ENCODE measurements around the gene DSE. TPM values are rescaled to one million over a fixed set of nuclear protein-coding genes. Genes with fewer than 3 reads are reported as not detected.

The DSE gene
- total RNA-seq, 1 experiment from 2014 or later = 5.4 TPM

- ChIA-PET POLR2A (no interaction called here), CTCF (no interaction called here)
- in situ Hi-C loops (cut with HindIII; ENCODE audit: low pct_unique_long_range_greater_than_20kb, low sequenced_read_pairs) = no loop called here
- Histone ChIP-seq H3K36me3 (ENCODE audit: control insufficient read depth, insufficient read depth, low read length) (no peaks in the 10 kb centered on the region), H3K9me3 (ENCODE audit: control insufficient read depth, insufficient read depth, low read depth, low read length) (no peaks in the 10 kb centered on the region), H3K4me1 (ENCODE audit: control insufficient read depth, insufficient read depth, low read length) (no peaks in the 10 kb centered on the region), H3K27me3 (ENCODE audit: control insufficient read depth, insufficient read depth, low read length) (no peaks in the 10 kb centered on the region), H3K27ac (ENCODE audit: low read length) (no peak overlapping the region), H3K4me3 (ENCODE audit: low read depth in 2 of 2, low read length in 2 of 2) (no peak overlapping the region)
- intact Hi-C loops (cut with micrococcal nuclease; ENCODE audit: unreplicated experiment) = no loop called here
- TF ChIP-seq SIN3A (IDR thresholded peaks at IDR 0.05; ENCODE audit: borderline replicate concordance, insufficient read depth, low read depth, low read length) (no peak), POLR2AphosphoS5 (IDR thresholded peaks at IDR 0.05; ENCODE audit: low read depth, low read length) (no peak), REST (IDR thresholded peaks at IDR 0.05; ENCODE audit: insufficient read depth in 1 of 2, low read depth in 2 of 2, low read length in 1 of 2) (no peak), CTCF (IDR thresholded peaks at IDR 0.05) (no peak), TCF7L2 (IDR thresholded peaks at IDR 0.05; ENCODE audit: low read depth, low read length) (no peak)
- no peak for ATAC-seq
- no TSS peak for BruUV-seq (replicated peaks)
- DNase-seq (ENCODE audit: low read depth, low spot score) = no peak
These were observed 76.3 kb downstream of the DSE start for GRCh38 chr6:116447052-116447451.

- Histone ChIP-seq H3K27ac (ENCODE audit: low read length) (no peak overlapping the region), H3K4me1 (ENCODE audit: control insufficient read depth, insufficient read depth, low read length) (no peaks in the 10 kb centered on the region), H3K36me3 (ENCODE audit: control insufficient read depth, insufficient read depth, low read length) (no peaks in the 10 kb centered on the region), H3K27me3 (ENCODE audit: control insufficient read depth, insufficient read depth, low read length) (0 out of 2 replicates have a peak, but pooled peaks cover 2% of the 10 kb centered on the region), H3K4me3 (ENCODE audit: low read depth in 2 of 2, low read length in 2 of 2) (no peak overlapping the region), H3K9me3 (ENCODE audit: control insufficient read depth, insufficient read depth, low read depth, low read length) (no peaks in the 10 kb centered on the region)
- no peak for TF ChIP-seq POLR2AphosphoS5 (IDR thresholded peaks at IDR 0.05; ENCODE audit: low read depth, low read length)
- BruUV-seq (replicated peaks) = no TSS peak
- DNase-seq (ENCODE audit: low read depth, low spot score) = no peak
- ChIA-PET POLR2A (no interaction called here), CTCF (no interaction called here)
- intact Hi-C loops (cut with micrococcal nuclease; ENCODE audit: unreplicated experiment) (no loop called here), in situ Hi-C loops (cut with HindIII; ENCODE audit: low pct_unique_long_range_greater_than_20kb, low sequenced_read_pairs) (no loop called here)
- no peak for ATAC-seq
These were observed 76.8 kb downstream of the DSE start for GRCh38 chr6:116447496-116448011.

- H3K4me3 ChIP-seq (ENCODE audit: low read depth in 2 of 2, low read length in 2 of 2) = no peak overlapping the region
- no TSS peak for BruUV-seq (replicated peaks)
- H3K36me3 ChIP-seq (ENCODE audit: control insufficient read depth, insufficient read depth, low read length) = no peaks in the 10 kb centered on the region
- ChIA-PET POLR2A (no interaction called here), CTCF (no interaction called here)
- no peak overlapping the region for H3K27ac ChIP-seq (ENCODE audit: low read length)
- TF ChIP-seq REST (IDR thresholded peaks at IDR 0.05; ENCODE audit: insufficient read depth in 1 of 2, low read depth in 2 of 2, low read length in 1 of 2) (no peak), SIN3A (IDR thresholded peaks at IDR 0.05; ENCODE audit: borderline replicate concordance, insufficient read depth, low read depth, low read length) (no peak), POLR2AphosphoS5 (IDR thresholded peaks at IDR 0.05; ENCODE audit: low read depth, low read length) (no peak), CTCF (IDR thresholded peaks at IDR 0.05) (no peak), TCF7L2 (IDR thresholded peaks at IDR 0.05; ENCODE audit: low read depth, low read length) (no peak)
- H3K4me1 ChIP-seq (ENCODE audit: control insufficient read depth, insufficient read depth, low read length) = no peaks in the 10 kb centered on the region
- no peak for DNase-seq (ENCODE audit: low read depth, low spot score)
- ATAC-seq = no peak
- H3K9me3 ChIP-seq (ENCODE audit: control insufficient read depth, insufficient read depth, low read depth, low read length) = no peaks in the 10 kb centered on the region
- in situ Hi-C loops (cut with HindIII; ENCODE audit: low pct_unique_long_range_greater_than_20kb, low sequenced_read_pairs) (no loop called here), intact Hi-C loops (cut with micrococcal nuclease; ENCODE audit: unreplicated experiment) (no loop called here)
- H3K27me3 ChIP-seq (ENCODE audit: control insufficient read depth, insufficient read depth, low read length) = 0 out of 2 replicates have a peak, but pooled peaks cover 3% of the 10 kb centered on the region
These were observed 78.8 kb downstream of the DSE start for GRCh38 chr6:116449565-116449964.

All from Panc1 (cell line).